Glomerular visceral epithelial cell (primary cell): ENCODE data around the gene TFDP3.

ENCODE experiments used
- DNase-seq: peaks from one replicate; pipeline ENCODE4 v3.0.0-alpha.2; 2016; ENCODE audit errors: extremely low spot score

TFDP3 gene

GRCh38 chrX:133218329-133218728, at the start of gene TFDP3:
Gene TFDP3, minus strand, starts transcription at chrX:133218354. Its CDS starts 95 bp downstream, at chrX:133218259.
- no peak for DNase-seq

- no peak for DNase-seq
Observed at GRCh38 chrX:133267621-133268020, 49.5 kb upstream of the TFDP3 start.

- peak; percentile 2 for DNase-seq
Observed at GRCh38 chrX:133265331-133265730, 47.2 kb upstream of the TFDP3 start.

- peak; percentile 0 for DNase-seq
Observed at GRCh38 chrX:133258481-133258880, 40.3 kb upstream of the TFDP3 start.

GRCh38 chrX:133254666-133255065, 36.5 kb upstream of the TFDP3 start:
- peak; percentile 16 for DNase-seq

- no peak for DNase-seq
Observed at GRCh38 chrX:133251204-133251603, 33.0 kb upstream of the TFDP3 start.

GRCh38 chrX:133250184-133251100, 32.3 kb upstream of the TFDP3 start:
- DNase-seq = no peak

- DNase-seq = no peak
Observed at GRCh38 chrX:133249266-133250058, 31.3 kb upstream of the TFDP3 start.

- DNase-seq = no peak
Observed at GRCh38 chrX:133248177-133248576, 30.0 kb upstream of the TFDP3 start.

- DNase-seq = no peak
Observed at GRCh38 chrX:133246921-133247320, 28.8 kb upstream of the TFDP3 start.

- DNase-seq = no peak
Observed at GRCh38 chrX:133235830-133236229, 17.7 kb upstream of the TFDP3 start.

GRCh38 chrX:133232331-133232730, 14.2 kb upstream of the TFDP3 start:
- no peak for DNase-seq

- DNase-seq = peak; percentile 69
Observed at GRCh38 chrX:133229361-133229760, 11.2 kb upstream of the TFDP3 start.

GRCh38 chrX:133215747-133216146, 2.4 kb downstream of the TFDP3 start:
- peak; percentile 5 for DNase-seq

- DNase-seq = no peak
Observed at GRCh38 chrX:133215017-133215416, 3.1 kb downstream of the TFDP3 start.

GRCh38 chrX:133214301-133214700, 3.9 kb downstream of the TFDP3 start:
- DNase-seq = no peak

- DNase-seq = no peak
Observed at GRCh38 chrX:133213117-133213516, 5.0 kb downstream of the TFDP3 start.

GRCh38 chrX:133207751-133208150, 10.4 kb downstream of the TFDP3 start:
- DNase-seq = no peak

- no peak for DNase-seq
Observed at GRCh38 chrX:133191739-133192039, 26.5 kb downstream of the TFDP3 start.

GRCh38 chrX:133190877-133191738, 27.0 kb downstream of the TFDP3 start:
- no peak for DNase-seq

- no peak for DNase-seq
Observed at GRCh38 chrX:133189195-133189594, 29.0 kb downstream of the TFDP3 start.

GRCh38 chrX:133188631-133189030, 29.5 kb downstream of the TFDP3 start:
- DNase-seq = no peak
